Psoas muscle (tissue), 8 donors: ENCODE results near the gene IL6R. TPM values are rescaled to one million over a fixed set of nuclear protein-coding genes. Genes with fewer than 3 reads are reported as not detected.
"Not testable (repeated sequence)": the region's sequence is repeated elsewhere in the genome, so short reads cannot be mapped to it uniquely, and the experiment has no call there.

Source experiments
- ATAC-seq, 4 donors: fragments of 200-7000 bp; cut with Tn5 transposase; one replicate each; pipeline ENCODE4 v1.9.1; 2020; ENCODE audit warnings: moderate library complexity in 3 of 4, mild to moderate bottlenecking in 2 of 4
- DNase-seq, 2 donors: peaks; one replicate each; pipeline ENCODE4 v3.0.0-alpha.2; 2020
- H3K27ac ChIP-seq: fragments of 200-600 bp; one replicate; pipeline ENCODE4 v1.8.0; 2022
- H3K27me3 ChIP-seq, 3 donors: fragments of 200-600 bp in 1 of 3; one replicate each; pipeline versions ENCODE4 v1.6.1 to v1.8.0; 2013 to 2022; ENCODE audit warnings: low read length in 2 of 3, mild to moderate bottlenecking in 2 of 3, moderate library complexity in 1 of 3; ENCODE audit not compliant: insufficient read depth in 3 of 3
- H3K36me3 ChIP-seq, 2 donors: fragments of 200-600 bp in 1 of 2; one replicate each; pipeline versions ENCODE4 v1.6.1 to v1.8.0; 2013 to 2022; ENCODE audit warnings: low read depth in 1 of 2, mild to moderate bottlenecking in 1 of 2, moderate library complexity in 1 of 2; ENCODE audit not compliant: insufficient read depth in 1 of 2
- H3K4me1 ChIP-seq: fragments of 200-600 bp; one replicate; pipeline ENCODE4 v1.8.0; 2022
- H3K4me3 ChIP-seq: fragments of 200-600 bp; one replicate; pipeline ENCODE4 v1.8.0; 2022; ENCODE audit warnings: mild to moderate bottlenecking
- H3K9me3 ChIP-seq: fragments of 200-600 bp; one replicate; pipeline ENCODE4 v1.8.0; 2022
- CTCF ChIP-seq: fragments of 200-600 bp; IDR thresholded peaks from one replicate; pipeline ENCODE4 v1.8.0; 2022; ENCODE audit warnings: antibody characterized with exemption
- WGBS, 3 donors: extraction: QIAGEN DNeasy Blood & Tissue Kit; methylation state at CpG; one replicate each; pipeline versions ENCODE4 v1.1.6 to v1.1.7; 2013; 5-methylcytosine and 5-hydroxymethylcytosine counted together
- intact Hi-C, 2 donors: fragments of 100-400 bp; cut with DNase I; formaldehyde crosslinking; loops; one replicate each; pipeline versions ENCODE4 v1.11.0 to v1.14.2; 2022
- polyA plus RNA-seq, 3 donors: library from polyadenylated mRNA; stranded (reverse); fragments of 200-250 nt; gene quantifications; one replicate each; pipeline ENCODE4 v1.2.3, GENCODE V29; 2013
- total RNA-seq, 4 donors: library from RNA; stranded (reverse); fragmentation: NEBNext Ultra II Directional in 2 of 4; extraction: Animal tissue kit (Norgen Biotek cat#: 25700) in 2 of 4; gene quantifications; one replicate each; pipeline versions ENCODE4 v1.2.1 to v1.2.4, GENCODE V29; 2021 to 2023
- donor health status: healthy with polysubstance abuse.
- donor health status: DM: no; HTN: no; CAD: no; lungs with moderate emphysema.
- donor health status: Bipolar disorder and iron deficiency.
- donor health status: healthy.
- donor health status: DM: yes; HTN: yes; CAD: no.
- donor health status: DM: no; HTN: no; CAD: no.
- donor health status: DM: no; HTN: no; CAD: no.
- donor health status: DM: yes; HTN: yes; CAD: no.

The IL6R gene
- total and polyA plus RNA-seq, 7 donors = 32.6 to 182 (median 80.8) TPM

DNA sequence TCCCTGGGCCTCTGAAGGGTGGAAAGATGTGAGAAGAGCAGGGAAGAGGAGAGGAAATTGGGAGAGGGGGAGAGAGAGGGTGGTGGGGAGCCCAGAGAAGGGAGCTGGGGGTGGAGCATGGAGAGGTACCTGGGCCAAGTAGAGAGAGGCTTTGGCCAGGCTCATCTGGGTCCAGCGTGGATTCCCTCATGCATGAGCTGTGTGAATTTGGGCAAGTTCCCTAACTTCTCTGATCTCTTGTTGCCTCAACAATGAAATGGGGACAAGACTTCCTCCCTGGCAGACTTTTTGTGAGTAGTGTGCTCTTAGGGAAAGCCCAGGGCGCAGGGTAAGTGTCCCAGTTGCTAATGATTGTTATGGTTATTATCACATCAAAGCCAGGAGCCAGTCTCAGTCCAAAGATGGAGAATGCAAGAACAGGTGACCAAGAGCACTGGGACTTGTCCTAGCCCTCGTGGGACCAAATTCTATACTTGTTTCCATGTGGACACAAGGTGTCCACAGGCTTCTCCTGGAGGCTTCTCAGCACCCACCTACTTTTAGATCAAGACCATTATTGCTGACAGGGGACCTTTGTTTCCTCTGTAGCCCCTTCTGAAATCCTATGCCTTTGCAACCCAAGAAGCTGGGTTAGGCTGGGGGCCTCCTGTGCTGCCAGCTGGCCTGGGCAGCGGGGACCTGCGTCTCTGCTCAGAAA is 13.9 kb downstream of the IL6R start:
- H3K9me3 ChIP-seq = no peaks in the 10 kb centered on the region
- TF ChIP-seq CTCF = no peak
- peak overlapping the region; percentile 98 for H3K27ac ChIP-seq
- WGBS, 3 donors = 7 to 23% (median 10%) methylated on average over 5 of the region's 5 CpGs
- peaks cover 93% of the 10 kb centered on the region for H3K4me1 ChIP-seq
- intact Hi-C loops = loop anchor here in 1 of 2 donors (1.0 kb wide), 1 partner anchor 14 kb away; the partner anchor contains the start of gene IL6R
- peaks cover 0 to 3% of the 10 kb centered on the region in 2 donors for H3K36me3 ChIP-seq
- no peaks in the 10 kb centered on the region for H3K27me3 ChIP-seq
- ATAC-seq (peak; percentile 4 to 31 (median 21)), DNase-seq (peak in 1 of 2 donors; percentile 66)
- peak overlapping the region; percentile 48 for H3K4me3 ChIP-seq

- Histone ChIP-seq H3K4me3 (peak overlapping the region; percentile 48), H3K27ac (peak overlapping the region; percentile 98), H3K9me3 (no peaks in the 10 kb centered on the region), H3K36me3 (peaks cover 0 to 11% of the 10 kb centered on the region in 2 donors), H3K27me3 (no peaks in the 10 kb centered on the region), H3K4me1 (peaks cover 92% of the 10 kb centered on the region)
- TF ChIP-seq CTCF = no peak
- DNase-seq (peak; percentile 90 to 96), ATAC-seq (peak; percentile 79 to 83 (median 81))
- WGBS, 3 donors = 4 to 9% (median 7%) methylated on average over 13 of the region's 13 CpGs
- intact Hi-C loops = no loop called here
Observed at GRCh38 chr1:154419620-154420571, 14.8 kb downstream of the IL6R start.

DNA sequence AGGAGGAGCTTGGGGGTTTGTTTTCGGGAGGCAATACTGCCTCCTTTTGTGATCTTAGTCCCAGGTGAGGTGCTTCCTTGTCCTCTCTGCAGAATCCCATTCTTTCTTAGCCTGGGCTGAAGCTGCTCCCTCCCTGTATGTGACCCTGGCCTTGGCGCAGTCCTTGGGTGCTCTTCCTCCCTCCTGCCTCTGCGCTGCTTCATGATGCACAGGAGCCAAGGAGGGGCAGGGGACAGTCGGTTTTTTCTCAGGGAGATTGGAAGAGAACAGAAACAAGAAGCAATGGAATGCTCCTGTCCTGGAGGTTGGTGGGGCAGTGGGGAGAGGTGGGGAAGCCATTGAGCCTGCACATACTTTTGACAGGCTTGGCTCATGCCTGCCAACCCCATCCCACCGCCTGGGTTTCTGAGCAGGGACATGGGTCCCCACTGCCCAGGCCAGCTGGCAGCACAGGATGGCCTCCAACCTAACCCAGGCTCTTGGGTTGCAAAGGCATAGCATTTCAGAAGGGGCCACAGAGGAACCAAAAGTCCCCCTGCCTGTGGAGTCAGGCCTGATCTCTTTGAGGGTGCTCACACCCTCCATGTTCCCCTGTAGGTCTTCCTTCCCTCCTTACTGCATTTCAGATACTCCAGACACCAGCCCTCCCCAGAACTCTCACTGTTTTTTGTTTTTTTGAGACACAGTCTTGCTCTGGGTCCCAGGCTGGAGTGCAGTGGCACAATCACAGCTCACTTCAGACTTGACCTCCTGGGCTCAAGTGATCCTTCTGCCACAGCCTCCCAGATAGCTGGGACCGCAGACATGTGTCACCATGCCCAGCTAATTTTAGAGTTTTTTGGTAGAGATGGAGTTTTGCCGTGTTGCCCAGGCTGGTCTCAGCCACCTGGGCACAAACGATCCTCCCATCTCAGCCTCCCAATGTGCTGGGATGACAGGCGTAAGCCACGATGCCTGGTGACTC is 16.1 kb downstream of the IL6R start:
- peak overlapping the region; percentile 48 for H3K4me3 ChIP-seq
- no peak for ATAC-seq
- 78 to 93% (median 79%) methylated on average over 10 of the region's 10 CpGs for WGBS, 3 donors

DNA sequence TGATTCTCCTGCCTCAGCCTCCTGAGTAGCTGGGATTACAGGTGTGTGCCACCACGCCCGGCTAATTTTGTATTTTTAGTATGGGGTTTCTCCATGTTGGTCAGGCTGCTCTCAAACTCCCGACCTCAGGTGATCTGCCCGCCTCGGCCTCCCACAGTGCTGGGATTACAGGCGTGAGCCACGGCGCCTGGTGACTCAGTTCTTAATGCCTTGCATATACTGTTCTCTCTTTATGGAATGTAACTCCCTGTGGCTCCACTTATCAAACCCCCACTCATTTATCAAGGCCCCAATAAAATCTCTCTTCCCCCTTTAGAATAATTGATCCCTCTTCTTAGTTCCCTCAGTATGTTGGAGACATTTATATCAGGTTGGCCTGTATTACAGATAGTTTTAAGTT is 16.9 kb downstream of the IL6R start:
- peaks cover 91% of the 10 kb centered on the region for H3K4me1 ChIP-seq
- H3K27ac ChIP-seq = peak overlapping the region; percentile 98
- ATAC-seq, H3K9me3 ChIP-seq, H3K4me3 ChIP-seq, intact Hi-C loops, H3K27me3 ChIP-seq: not testable (repeated sequence)
- 61 to 95% (median 70%) methylated on average over 8 of the region's 8 CpGs for WGBS, 3 donors
- peak in 1 of 2 donors; percentile 37 for DNase-seq
- peaks cover 0 to 16% of the 10 kb centered on the region in 2 donors for H3K36me3 ChIP-seq

More for the DNA sequence above, 16.1 kb downstream of the IL6R start:
- Histone ChIP-seq H3K27ac (peak overlapping the region; percentile 98), H3K4me1 (peaks cover 90% of the 10 kb centered on the region), H3K9me3 (no peaks in the 10 kb centered on the region), H3K27me3 (no peaks in the 10 kb centered on the region), H3K36me3 (peaks cover 0 to 16% of the 10 kb centered on the region in 2 donors)
- no peak for TF ChIP-seq CTCF
- DNase-seq = no peak
- intact Hi-C loops = no loop called here
